HuH-7 (cell line): ENCODE results near the gene PTGER4.
A peak's percentile ranks its signal among the peaks of the same experiment; 100 is the strongest.
"Not testable (repeated sequence)": the region's sequence is repeated elsewhere in the genome, so short reads cannot be mapped to it uniquely, and the experiment has no call there.

ENCODE experiments used
- DNase-seq: peaks from one replicate; pipeline ENCODE4 v3.0.0; 2011; ENCODE audit warnings: low spot score

The PTGER4 gene

DNA sequence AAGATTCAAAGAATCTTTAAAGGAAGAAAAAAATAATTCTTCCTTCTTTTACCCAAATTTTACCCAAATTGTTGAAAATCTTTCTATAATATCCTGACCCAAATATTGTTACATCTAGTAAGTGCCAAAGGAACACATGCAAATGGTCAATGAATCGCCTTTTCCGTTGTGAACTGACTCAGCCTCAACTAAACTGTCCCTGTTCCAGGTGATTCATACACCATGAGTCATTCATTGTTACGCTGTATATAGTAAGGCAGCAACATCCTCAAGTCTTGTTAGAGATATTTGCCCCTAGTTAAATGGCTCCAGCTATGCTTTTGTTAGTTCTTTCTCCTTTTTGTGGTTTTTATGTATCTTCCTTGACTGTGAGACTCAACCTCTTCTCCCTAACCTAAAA is 9.7 kb downstream of the PTGER4 start:
- DNase-seq = no peak

- no peak for DNase-seq
Measured at GRCh38 chr5:40690267-40690666, 10.6 kb downstream of the PTGER4 start.

DNA sequence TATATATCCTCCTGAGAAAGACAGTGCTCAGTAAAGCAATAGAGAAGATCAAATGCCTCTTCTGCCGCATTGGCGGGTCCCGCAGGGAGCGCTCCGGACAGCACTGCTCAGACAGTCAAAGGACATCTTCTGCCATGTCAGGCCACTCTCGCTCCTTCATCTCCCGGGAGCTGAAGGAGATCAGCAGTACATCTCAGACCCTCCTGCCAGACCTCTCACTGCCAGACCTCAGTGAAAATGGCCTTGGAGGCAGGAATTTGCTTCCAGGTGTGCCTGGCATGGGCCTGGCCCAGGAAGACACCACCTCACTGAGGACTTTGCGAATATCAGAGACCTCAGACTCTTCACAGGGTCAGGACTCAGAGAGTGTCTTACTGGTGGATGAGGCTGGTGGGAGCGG is 12.2 kb downstream of the PTGER4 start:
- no peak for DNase-seq

DNA sequence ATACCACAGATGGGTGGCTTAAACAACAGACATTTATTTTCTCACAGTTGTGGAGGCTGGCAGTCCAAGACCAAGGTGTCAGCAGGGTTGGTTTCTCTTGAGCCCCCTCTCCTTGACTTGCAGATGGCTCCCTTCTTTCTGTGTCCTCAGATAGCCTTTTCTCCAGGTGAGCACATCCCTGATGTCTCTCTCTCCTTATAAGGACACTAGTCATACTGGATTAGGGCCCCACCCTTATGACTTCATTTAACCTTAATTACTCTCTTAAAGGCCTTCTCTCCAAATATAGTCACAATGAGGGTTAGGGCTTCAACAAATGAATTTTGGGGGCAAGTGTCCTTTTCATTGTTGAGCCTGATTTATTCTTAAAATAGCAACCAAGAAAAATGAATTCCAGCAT is 14.7 kb downstream of the PTGER4 start:
- DNase-seq = no peak

DNA sequence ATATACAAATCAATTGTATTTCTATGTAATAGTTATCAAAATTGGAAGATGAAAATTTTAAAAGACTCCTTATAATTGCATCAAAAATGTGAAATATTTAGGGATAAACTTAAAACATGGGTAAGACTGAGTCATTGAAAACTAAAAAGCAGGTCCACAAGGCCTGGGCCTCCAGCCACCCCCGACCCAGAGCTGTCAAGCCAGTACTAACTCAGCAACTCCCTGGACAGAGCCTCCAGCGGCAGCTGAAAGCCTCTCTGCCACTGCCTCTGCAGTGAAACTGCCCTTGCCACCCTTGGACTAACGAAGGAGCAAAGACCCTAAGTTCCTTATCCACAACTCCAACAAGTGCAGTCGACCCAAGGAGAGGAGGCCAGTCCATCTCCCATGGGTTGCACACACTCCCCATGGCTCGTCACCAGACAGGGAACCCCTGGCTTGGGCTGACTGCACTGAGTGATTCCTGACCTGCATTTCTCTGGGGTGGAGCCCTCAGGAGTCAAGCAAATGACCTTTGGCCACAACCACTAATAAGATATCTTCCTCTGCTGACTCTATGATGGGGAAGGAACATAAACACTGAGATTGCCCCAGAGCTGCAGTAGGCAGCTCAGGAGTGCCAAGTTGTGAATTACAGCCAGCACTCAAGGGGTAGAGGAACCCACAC is 20.5 kb downstream of the PTGER4 start:
- DNase-seq = no peak

GRCh38 chr5:40702027-40702426 is 22.3 kb downstream of the PTGER4 start:
- not testable (repeated sequence) for DNase-seq

DNA sequence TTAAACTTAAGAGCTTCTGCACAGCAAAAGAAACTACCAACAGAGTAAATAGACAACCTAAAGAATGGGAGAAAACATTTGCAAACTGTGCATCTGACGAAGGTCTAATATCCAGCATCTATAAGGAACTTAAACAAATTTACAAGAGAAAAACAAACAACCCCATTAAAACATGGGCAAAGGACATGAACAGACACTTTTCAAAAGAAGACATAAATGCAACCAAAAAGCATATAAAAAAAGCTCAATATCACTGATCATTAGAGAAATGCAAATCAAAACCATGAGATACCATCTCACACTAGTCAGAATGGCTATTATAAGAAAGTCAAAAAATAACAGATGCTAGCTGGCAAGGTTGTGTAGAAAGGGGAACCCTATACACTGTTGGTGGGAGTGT is 25.8 kb downstream of the PTGER4 start:
- DNase-seq = not testable (repeated sequence)

- DNase-seq = not testable (repeated sequence)
Measured at GRCh38 chr5:40710575-40710974, 30.9 kb downstream of the PTGER4 start.

DNA sequence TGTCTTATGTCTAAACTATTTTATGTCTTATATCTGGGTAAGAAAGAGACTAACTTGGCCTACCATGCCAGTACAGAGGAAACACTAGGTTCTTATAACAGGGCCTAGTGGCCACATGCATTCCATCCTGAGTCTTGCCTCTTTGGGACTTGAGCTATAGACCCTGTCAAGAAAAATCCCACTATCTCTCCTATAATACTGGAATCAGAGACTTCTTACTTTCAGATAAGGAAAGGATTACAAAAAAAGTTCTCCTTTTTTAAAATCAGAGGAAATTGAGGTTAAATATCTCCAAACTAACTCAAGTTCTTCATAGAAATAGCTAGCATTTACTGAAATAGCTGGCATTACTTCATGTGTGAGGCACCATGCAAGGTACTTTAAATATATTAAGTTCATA is 34.3 kb downstream of the PTGER4 start:
- DNase-seq = no peak

DNA sequence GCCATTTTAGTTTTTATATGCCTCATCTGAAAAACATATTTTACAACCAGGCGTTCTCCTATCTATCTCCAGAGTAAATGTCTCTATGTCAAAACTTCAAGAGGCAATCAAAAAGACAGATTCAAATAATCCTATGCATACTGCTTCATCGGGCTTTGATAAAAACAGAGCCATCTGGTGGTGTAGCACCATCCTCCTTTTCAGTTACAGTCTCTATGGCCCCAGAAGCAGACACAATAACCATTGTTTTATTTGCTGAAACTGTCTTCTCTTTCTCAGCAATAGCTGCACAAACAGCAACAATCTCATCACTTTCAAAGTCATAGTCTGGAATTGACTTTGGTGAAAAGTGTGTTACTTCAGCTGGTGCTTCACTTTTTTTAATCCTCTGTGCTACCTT is 36.3 kb downstream of the PTGER4 start:
- DNase-seq = no peak

DNA sequence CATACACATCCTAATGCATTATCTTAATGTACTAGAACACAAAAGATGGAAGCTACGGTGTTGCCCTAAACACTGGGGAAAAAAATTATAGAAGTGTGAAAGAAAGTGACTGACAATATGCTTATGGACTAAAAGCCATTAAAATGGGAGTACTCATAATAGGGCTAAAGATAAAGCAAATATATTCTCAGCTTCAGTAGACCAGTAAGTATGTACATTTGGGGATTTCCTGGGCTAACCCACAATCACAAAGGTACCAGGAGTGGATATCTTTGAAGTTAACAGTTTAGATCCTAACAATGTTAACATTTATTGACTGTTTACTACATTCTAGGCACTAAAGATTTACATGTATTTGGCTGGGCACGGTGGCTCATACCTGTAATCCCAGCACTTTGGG is 36.9 kb downstream of the PTGER4 start:
- no peak for DNase-seq

- no peak for DNase-seq
Measured at GRCh38 chr5:40717281-40717680, 37.6 kb downstream of the PTGER4 start.

DNA sequence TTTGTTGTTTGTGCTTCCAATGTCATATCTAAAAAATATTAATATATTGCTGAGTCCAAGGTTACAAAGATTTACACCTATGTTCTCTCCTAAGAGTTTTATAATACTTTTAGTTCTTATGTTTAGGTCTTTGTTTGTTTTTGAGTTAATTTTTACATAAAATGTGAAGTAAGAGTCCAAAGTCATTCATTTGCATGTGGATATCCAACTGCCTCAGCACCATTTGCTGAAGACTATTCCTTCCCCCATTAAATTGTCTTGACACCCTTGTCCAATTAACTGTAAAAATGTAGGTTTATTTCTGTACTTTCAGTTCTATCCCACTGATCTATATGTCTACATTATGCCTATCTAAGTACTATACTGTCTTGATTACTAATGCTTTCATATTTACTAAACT is 40.4 kb downstream of the PTGER4 start:
- no peak for DNase-seq

DNA sequence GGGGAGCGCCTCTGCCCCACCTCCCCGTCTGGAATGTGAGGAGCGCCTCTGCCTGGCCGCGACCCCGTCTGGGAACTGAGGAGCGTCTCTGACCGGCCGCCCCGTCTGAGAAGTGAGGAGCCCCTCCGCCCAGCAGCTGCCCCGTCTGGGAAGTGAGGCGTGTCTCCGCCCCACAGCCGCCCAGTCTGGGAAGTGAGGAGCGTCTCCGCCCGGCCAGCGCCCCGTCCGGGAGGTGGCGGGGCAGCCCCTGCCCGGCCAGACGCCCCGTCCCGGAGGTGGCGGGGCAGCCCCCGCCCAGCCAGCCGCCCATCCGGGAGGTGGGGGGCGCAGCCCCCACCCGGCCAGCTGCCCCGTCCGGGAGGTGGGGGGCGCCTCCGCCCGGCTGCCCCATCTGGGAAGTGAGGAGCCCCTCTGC is 42.8 kb downstream of the PTGER4 start:
- not testable (repeated sequence) for DNase-seq

GRCh38 chr5:40733434-40733833 is 53.7 kb downstream of the PTGER4 start:
- no peak for DNase-seq

GRCh38 chr5:40733879-40734563 is 54.3 kb downstream of the PTGER4 start:
- DNase-seq = no peak

- DNase-seq = no peak
Measured at GRCh38 chr5:40734986-40735385, 55.3 kb downstream of the PTGER4 start.

DNA sequence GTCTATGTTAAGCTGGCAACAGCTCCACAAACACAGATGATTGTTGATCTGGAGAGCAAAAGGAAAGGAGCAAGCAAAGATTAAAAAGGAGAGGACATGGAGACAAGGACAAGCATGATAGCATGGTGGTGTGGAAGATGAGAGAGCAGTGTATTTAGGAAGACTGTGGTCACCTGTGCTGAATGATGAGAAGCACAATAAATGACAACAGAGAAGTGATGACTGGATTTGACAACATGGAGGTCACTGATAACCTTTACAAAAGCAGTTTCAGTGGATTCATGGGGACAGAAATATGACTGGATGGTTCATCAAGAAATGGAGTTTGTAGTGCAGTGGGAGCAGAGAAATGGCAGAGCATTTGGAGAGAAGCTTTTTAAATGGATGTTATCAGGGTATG is 55.9 kb downstream of the PTGER4 start:
- DNase-seq = no peak

DNA sequence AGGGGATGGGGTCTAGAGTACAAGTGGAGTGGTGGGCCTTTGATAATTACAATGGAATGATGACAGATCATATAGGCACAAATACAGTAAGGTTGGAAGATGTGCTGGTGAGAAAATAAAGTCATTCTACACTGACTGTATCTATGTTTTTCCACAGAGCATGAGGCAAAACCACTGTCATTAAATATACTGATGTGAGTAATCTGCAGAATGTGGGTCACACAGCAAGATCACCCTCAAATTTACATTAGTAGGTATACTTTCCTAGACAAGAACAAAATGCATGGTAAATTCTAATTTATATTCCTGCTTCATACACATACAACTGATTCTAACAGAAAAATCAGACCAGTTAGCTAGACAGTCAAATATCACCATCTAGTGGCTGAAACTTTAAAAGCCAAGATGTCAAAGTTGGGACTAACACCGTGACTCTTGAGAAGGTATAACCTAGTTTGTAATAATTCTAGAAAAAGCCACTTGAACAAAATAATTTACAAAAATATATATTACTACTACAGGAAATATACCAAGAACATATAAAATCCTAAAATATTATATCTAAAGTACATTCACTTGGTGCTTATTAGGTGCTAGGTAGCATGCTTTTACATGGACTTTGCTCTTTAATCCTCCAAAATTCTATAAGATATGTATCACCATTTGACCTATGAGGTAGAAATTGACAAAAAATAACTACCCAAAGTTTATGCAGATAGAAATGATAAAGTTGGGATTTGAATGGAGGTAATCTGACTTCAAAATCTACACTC is 56.6 kb downstream of the PTGER4 start:
- DNase-seq = peak; percentile 50

DNA sequence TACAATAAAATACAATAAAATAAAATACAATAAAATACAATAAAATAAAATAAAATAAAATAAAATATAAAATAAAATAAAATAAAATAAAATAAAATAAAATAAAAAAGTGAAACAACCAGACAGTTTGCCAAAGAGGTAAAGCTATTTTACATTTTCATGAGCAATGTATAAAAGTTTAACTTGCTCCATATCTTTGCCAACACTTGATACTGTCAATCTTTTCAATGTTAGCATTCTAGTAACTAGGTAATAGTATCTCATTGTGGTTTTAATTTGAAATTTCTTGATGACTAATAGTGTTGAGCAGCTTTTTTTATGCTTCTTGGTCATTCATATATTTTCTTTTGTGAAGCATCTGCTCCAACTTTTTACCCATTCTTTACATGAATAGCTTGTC is 58.8 kb downstream of the PTGER4 start:
- DNase-seq = no peak
